Cardiac fibroblast (primary cell): Measurements from ENCODE around the gene MRGPRF.

Experiments used
- DNase-seq, 2 donors: peaks; one replicate each; pipeline versions ENCODE4 v3.0.0 to v3.0.0-alpha.2; 2010; ENCODE audit warnings: low read depth in 2 of 2
- H3K4me3 ChIP-seq, 2 donors: replicated peaks in 1 of 2; 1 replicate in 1 of 2; 2 replicates in 1 of 2; pipeline ENCODE4 v1.5.1; 2011; ENCODE audit warnings: low read depth in 2 of 2, low read length in 2 of 2, mild to moderate bottlenecking in 2 of 2, moderate library complexity in 1 of 2
- TF ChIP-seq, protein P1 (sequence below): IDR thresholded peaks from one replicate; pipeline ENCODE4 v1.5.1; 2011; ENCODE audit warnings: low read depth, mild to moderate bottlenecking, low read length, inconsistent platforms

Gene MRGPRF

GRCh38 chr11:68980776-68981065 is 32.3 kb downstream of the MRGPRF start, which contains the start of gene MRGPRD:
Gene MRGPRD, minus strand, starts transcription at chr11:68980986. Its CDS starts 0 bp downstream, at chr11:68980986.
- TF ChIP-seq, protein P1, sequence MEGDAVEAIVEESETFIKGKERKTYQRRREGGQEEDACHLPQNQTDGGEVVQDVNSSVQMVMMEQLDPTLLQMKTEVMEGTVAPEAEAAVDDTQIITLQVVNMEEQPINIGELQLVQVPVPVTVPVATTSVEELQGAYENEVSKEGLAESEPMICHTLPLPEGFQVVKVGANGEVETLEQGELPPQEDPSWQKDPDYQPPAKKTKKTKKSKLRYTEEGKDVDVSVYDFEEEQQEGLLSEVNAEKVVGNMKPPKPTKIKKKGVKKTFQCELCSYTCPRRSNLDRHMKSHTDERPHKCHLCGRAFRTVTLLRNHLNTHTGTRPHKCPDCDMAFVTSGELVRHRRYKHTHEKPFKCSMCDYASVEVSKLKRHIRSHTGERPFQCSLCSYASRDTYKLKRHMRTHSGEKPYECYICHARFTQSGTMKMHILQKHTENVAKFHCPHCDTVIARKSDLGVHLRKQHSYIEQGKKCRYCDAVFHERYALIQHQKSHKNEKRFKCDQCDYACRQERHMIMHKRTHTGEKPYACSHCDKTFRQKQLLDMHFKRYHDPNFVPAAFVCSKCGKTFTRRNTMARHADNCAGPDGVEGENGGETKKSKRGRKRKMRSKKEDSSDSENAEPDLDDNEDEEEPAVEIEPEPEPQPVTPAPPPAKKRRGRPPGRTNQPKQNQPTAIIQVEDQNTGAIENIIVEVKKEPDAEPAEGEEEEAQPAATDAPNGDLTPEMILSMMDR = no peak
- no peak for DNase-seq
- H3K4me3 ChIP-seq = no peak within 1 kb of the TSS

- TF ChIP-seq, protein P1 = no peak
- no peak overlapping the region for H3K4me3 ChIP-seq
- no peak for DNase-seq
Observed at GRCh38 chr11:68979931-68980775, 32.9 kb downstream of the MRGPRF start.

GRCh38 chr11:68978931-68979594 is 34.0 kb downstream of the MRGPRF start:
- no peak for DNase-seq
- TF ChIP-seq, protein P1 = no peak
- H3K4me3 ChIP-seq = no peak overlapping the region

DNA sequence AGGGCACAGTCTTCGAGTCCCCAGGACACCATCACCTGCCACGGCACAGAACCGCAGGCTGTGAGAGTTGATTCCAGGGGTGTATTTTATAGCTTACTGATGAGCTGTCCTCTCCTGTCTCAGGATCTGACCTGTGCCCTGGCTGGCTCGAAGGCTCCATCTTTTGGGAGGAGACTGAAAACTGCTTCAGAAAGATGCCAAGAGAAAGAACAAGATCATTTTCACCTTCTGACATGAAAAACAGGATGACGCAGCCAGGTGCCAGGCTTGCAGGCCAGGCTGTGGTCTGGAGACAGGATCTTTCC is 34.5 kb downstream of the MRGPRF start:
- TF ChIP-seq, protein P1 = no peak
- H3K4me3 ChIP-seq = no peak overlapping the region
- no peak for DNase-seq

DNA sequence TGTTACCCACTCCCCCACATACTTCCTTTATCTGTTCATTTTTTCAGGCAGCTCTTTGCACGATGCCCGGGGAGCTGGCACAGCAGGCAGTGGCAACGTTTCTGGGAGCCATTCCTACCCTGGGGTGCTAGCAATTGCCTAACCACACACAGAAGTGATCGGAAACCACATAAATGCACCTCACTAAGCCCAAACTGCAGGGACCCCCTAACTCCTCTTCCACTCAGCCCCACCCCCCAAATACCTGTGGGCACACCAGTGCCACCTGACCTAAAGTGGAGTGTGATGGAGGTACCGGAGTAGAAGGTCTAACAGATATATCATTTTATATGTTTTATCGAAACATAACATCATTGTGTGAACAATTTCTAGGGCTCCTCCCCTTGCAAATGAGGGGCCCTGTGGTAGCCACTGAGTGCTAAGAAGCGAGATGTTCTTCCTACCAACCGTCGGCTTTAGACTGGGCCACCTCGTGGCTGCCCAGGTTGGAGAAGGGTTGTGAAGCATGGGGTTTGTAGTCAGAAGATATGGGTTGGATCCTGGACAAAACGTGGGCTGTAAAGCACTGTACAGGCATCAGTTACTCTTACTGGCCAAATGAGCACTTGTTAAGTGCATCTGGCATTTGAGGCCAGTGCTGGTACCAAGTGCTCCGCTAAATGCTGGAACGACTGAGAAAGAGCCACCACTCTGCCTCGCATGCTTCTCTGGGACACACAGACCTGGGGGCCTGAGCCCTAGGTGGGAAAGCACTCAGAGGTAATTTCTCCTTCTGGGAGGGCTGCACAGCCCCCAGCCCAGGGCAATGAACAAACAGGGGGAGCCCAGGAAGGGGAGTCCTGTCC is 35.0 kb downstream of the MRGPRF start:
- H3K4me3 ChIP-seq = no peak overlapping the region
- TF ChIP-seq, protein P1 = no peak
- no peak for DNase-seq

DNA sequence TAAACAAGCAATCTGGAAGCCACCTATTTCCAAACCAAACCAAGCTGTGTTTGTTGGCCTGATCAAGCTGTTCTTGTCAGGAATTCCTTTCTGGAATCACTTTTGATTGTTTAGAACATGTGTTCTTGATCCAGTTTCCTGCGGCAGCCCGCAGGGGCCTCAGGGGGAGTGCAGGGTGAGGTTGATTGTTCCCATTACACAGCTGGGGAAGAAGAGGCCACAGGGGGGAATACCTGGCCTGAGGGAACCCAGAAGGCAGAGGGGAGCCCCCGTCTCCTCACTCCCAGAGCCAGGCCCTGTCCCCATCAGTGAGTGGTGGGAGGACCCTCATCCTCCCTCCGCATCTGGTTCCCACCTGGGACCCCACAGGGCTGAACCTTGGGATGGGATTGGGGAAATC is 36.5 kb downstream of the MRGPRF start:
- TF ChIP-seq, protein P1 = no peak
- no peak overlapping the region for H3K4me3 ChIP-seq
- no peak for DNase-seq
